IPS-18c (cell line): Measurements from ENCODE around the gene NEUROG2.
"Not testable (repeated sequence)": the region's sequence is repeated elsewhere in the genome, so short reads cannot be mapped to it uniquely, and the experiment has no call there.

Source experiments
- H3K4me3 ChIP-seq: 2 replicates; pipeline ENCODE4 v1.7.0; 2013; ENCODE audit warnings: low read depth, mild to moderate bottlenecking, low read length, moderate library complexity; ENCODE audit not compliant: insufficient read depth
- H3K9me3 ChIP-seq: one replicate; pipeline ENCODE4 v1.6.1; 2013; ENCODE audit warnings: mild to moderate bottlenecking, low read length, moderate library complexity; ENCODE audit not compliant: control insufficient read depth, insufficient read depth

The NEUROG2 gene

DNA sequence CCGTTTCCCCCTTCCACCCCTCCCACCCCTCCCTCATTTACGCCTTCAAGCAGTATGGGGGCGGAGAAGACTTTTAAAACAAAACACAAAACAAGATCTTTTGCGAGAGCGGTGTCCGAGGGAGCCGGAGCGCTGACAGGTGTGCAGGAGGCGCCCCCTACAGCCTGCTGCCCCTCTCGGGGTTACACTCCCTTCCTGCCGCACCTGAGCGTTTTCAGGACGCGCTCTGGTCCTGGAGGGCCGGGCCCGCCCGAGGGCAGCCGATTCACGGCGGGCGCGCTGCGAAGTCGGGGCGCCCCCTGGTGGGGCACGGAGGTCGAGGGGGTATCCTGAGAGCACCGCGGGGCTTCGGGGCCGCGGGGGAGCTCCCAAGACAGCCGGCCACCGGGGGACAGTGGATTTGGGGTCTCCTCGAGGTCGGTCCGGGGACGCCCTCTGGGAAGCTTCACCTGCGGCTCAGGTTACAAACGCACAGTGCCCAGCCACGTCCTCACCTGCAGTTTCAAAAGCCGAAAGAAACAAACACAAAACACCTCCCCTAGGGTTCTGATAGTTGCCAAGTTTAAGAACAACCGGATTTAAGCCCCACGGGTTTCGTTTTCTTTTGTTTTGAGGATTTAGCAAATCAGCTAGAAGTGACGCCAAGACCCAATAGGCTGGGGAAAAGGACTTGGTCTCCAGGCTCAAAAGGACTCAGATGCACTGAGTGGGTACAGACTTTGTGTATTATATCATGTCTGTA, 8.0 kb upstream of the NEUROG2 start:
- Histone ChIP-seq H3K4me3 (peak overlapping the region; percentile 46; the same call in 1 of the 2 replicates), H3K9me3 (no peaks in the 10 kb centered on the region)

DNA sequence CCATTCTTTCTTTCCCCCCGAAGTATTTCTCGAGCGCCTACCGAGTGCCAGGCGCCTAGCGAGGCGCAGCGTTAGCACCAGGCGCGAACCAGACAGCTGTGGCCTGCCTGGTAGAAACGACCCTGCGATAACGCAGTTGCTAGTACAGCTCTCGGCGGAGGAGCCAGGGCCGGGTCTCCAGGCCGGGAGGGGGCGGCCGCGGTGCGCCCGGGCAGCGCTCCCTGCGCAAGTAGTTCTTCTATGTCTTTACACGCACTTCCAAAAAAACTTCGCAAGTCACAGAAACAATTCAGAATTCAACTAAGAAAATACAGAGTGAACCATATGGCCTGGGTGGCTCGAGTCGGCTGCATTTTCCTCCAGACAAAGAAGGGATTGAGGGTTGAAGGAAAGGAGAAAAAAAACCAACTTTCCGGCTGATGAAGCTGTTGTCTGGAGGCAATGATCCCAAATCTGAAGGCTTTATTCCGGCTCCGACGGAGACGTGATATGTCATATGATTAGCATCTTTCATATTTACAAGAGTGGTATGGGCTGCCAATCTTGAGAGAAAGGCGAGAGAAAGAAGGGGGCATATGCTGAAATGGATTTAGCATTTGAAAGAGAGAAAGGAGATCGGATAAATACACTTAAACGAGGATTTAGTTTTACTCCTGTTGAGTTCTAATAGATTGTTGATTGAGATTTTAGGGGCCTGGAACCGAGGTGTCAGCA, 7.2 kb upstream of the NEUROG2 start:
- no peaks in the 10 kb centered on the region for H3K9me3 ChIP-seq
- H3K4me3 ChIP-seq: peak overlapping the region; percentile 46; the same call in 1 of the 2 replicates

DNA sequence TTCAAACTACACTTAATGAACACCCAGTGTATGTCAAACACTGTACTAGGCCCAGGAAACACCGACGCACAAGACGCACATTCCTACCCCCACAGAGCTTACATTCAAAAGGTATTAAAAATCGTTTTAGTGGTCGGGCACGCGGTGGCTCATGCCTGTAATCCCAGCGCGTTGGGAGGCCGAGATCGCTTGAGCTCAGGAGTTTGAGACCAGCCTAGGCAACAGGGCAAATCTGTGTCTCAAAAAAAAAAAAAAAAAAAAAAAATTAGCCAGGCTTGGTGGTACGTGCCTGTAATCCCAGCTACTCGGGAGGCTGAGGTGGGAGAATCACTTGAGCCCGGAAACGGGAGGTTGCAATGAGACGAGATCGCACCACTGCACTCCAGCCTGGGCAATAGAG, 6.5 kb upstream of the NEUROG2 start:
- H3K4me3 ChIP-seq, H3K9me3 ChIP-seq: not testable (repeated sequence)

DNA sequence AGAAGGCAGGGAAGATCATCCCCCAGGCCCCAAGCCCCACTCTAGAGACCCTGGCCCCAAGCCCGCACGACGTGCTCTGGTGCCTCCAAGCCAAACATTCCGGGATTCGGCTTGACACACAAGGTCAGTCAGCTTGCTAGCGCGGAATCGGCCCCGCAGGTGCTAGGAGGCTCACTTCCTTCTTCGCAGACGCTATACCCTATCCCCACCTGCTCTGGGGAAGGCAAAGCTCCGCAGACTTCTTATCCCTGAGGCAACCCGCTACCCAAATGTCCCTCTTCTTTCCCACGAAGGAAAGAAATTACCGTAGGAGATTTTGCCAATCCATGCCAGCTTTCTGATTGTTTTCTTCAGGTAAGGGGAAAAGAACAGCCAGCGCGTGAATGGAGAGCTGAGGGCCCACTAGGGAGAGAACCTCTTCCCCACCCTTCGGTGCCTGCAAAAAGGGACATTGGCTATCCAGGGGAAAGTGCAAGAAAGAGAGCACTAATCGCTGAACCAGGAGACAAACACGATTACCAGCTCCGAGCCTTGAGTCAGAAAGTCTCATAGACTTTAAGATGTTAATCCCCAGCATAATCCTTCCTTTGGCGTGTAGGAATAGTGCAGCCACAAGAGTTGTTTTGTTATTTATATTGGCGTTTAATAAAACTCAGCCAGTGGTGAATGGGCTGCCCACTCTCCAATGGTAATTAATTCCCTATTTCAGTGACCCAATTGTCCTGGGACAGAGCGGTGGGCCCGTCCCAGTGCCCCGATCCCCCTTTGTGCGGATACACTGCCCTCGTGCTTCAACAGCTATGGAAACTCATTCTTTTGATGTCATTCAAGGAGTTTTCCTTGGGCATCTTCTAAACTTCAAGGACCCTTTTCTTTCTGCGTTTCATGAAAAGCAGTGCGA, 5.4 kb upstream of the NEUROG2 start:
- peak overlapping the region; percentile 22 for H3K4me3 ChIP-seq

DNA sequence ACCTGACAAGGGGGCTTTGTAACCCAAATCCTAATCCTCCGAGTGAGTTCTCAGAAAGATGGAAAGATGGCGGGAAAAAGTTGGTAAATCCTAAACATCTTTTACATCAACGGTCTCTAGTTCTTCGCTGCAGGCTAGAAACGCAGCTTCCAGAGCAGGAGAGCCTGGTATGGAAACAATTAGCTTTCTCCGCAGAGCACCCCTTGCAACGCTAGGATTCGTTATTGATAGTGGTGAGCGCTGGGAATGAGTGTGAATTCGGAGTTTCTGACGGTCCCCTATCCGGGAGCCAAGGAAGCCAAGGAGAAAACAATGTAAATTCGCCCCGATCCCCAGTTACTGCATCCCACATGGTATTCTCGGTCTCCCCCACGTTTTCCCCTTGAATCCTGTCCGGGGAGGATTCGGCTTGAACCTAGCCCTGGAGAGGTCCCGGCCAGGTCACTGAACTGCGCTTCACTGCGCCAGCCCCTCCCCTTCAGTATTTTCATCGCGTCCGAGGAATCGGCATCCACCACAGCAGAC, 4.7 kb upstream of the NEUROG2 start:
- H3K9me3 ChIP-seq: no peaks in the 10 kb centered on the region
- peak overlapping the region; percentile 22 for H3K4me3 ChIP-seq

More for the DNA sequence above, 5.4 kb upstream of the NEUROG2 start:
- H3K9me3 ChIP-seq: no peaks in the 10 kb centered on the region

DNA sequence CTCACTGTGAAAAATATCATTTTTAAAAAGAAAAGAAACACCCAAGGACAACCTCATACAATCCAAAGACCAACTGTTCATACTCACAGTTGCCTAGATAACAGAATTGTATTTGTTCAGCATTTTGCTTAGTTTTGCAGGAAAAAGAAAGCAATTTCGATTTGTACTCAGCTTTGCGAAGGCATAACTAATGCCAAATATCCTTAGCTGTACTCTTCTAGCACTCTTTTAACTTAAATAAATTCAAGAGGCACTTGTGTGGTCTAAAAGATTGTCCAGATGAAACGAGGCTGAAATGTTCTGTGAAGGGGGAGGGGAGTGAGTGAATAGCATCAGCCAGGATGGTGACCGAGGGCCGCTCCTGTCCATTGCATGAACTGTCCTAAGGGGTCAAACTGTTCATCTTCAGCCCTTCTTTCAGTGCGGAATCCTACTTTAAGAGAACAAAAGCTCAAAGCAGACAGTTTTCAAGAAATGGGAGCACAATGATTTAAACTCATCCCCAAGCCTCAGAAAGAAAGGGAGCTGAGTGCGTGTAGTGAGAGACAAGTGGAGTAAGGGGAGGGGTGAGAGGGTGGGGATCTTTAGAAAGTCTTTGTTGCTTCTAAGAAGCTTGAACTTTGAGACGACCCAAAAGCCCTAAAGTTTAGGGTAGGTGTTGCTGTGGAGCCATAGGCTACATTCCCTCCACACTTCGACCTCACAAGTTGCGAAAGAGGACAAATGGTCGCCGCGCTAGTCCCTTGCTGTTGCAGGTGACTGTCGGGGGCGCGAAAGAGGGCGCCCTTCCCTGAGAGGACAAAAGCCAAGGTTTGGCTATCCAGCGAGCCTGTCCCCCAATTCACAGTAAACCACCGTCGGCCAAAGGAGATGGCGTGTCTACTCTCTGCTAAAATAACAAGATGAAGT, 4.0 kb upstream of the NEUROG2 start:
- Histone ChIP-seq H3K4me3 (peak overlapping the region; percentile 22; the same call in 1 of the 2 replicates), H3K9me3 (no peaks in the 10 kb centered on the region)

DNA sequence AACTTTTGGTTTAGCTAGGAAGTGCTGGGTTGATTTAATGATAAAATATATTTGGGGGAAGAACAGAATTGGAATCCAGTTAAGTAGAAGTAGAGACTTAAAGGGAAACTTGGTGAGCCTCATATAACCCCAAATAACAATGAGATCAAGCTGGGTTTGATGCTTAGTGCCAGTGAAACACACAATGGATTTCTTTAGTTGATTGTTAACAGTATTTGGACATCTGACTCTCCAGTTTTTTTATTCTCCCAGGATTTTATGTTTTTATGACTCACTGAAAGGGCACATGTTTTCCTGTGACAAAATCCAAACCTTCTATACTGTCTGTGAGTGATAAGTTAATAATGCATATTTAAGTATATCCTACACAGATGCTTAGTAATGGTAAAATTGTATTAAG, 2.7 kb upstream of the NEUROG2 start:
- Histone ChIP-seq H3K9me3 (no peaks in the 10 kb centered on the region), H3K4me3 (no peak overlapping the region)

DNA sequence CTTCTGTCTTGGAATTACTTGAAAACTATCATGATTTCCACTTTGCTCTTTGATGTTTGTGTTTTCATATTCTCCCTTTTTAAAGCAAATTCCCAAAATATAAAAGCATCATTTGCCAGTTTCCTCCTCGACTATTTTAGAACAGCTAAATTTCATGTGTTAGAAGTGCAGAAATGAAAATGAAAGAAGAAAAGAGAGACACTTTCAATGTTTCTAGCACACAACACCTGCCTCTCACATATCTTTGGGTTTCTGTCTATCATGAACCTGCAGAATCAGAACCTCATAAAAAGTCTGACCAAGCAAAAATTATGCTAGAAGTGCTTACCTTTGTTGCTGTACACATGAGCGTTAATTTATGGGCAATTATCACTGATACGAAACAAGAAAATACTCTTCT, 1.9 kb upstream of the NEUROG2 start:
- Histone ChIP-seq H3K9me3 (no peaks in the 10 kb centered on the region), H3K4me3 (no peak overlapping the region)

DNA sequence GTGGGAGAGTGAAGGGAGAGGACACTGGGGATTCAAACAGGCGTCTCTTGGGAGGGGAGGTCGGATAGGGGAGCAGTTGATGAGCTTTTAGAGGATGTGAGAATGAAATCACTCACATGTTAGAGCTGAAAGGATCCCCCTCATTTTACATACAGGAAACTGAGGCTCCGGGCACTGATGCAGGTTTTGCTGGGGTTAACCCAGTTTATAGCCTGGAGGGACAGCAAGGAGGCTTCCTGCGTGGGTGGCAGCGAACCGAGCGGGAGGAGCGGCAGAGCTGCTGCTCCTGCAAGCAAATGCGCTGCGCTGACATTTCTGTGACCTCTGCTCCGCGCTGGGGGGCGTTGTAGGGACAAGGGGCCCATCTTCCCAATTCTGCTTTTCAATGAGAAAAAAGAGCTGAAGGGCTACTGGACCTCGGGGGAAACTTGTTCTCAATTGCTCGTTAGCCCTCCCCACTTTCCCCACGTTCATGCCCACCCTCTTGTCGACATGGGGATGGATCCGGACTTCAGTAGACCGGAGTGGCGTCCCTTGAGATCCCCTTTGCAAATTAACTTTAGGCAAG, 1.2 kb upstream of the NEUROG2 start:
- peak overlapping the region; percentile 38; the same call in 1 of the 2 replicates for H3K4me3 ChIP-seq
- H3K9me3 ChIP-seq: no peaks in the 10 kb centered on the region

DNA sequence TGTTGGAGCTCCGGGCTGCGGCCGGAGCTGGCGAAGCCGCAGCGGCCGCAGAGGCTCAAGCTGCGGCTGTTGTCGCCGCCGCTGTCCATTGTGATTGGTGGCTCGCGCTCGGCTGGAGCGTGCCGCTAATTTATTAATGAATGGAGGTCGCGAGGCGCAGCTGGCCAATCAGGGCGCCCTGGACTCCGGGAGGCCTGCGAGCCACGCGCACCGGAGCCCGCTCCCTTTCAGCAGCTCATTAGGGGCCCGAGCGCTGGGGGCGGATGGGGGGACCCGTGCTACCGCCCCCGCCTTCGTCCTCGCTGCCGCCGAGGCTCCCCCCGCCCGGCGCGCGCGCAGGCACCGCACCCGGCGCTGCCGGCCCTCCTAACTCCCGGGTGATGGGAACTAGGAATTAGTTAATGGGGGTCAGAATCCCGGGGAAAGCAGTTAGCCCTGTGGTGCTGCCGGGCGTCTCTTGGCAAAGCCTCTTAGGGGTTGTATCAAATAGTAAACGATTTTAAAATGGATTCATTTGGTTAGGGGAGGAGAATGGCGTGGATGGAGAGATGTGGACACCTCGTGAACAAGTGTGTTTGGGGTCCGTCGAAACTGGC, 589 bp upstream of the NEUROG2 start:
- peak overlapping the region; percentile 38; the same call in 1 of the 2 replicates for H3K4me3 ChIP-seq
- H3K9me3 ChIP-seq: no peaks in the 10 kb centered on the region

DNA sequence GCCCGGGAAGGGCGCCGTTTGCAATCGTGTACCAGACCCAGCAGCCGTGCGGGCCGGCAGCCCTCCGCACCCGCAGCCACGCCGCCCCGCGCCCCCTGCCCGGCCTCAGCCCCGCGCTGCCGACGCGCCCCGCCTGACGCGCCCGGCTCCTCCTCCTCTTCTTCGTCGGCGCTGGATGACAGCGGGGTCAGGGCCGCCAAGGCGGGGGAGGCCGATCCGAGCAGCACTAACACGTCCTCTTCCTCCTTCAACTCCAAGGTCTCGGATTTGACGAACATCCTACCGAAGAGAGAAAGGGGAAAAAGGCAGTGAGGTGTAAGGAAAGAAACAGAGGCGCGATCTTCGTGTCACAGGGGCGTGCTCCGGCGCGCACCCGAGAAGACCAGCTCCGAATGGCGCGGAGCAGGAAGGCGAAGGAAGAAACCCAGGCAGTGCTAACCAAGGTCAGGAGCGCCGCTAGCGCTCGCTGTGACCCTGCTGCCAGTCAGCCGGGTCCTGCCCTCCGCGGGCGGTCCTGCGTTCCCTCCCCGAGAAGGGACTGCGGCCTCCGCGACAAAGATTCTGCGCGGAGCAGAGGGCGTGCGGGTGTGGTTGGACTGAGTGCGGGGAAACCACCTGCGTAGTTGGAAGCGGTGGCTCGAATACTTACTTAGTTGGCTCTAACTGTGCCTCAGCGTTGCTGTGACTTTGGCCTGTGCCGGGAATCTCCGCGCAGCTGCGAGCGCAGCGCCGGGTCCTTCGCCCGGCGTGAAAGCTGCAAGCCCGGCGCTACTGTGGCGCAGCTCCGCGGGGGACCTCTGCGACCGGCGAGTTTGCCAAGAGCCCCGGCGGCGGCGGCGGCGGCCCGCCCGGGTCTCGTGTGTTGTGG, 548 bp downstream of the NEUROG2 start:
- peak overlapping the region; percentile 34 for H3K4me3 ChIP-seq

DNA sequence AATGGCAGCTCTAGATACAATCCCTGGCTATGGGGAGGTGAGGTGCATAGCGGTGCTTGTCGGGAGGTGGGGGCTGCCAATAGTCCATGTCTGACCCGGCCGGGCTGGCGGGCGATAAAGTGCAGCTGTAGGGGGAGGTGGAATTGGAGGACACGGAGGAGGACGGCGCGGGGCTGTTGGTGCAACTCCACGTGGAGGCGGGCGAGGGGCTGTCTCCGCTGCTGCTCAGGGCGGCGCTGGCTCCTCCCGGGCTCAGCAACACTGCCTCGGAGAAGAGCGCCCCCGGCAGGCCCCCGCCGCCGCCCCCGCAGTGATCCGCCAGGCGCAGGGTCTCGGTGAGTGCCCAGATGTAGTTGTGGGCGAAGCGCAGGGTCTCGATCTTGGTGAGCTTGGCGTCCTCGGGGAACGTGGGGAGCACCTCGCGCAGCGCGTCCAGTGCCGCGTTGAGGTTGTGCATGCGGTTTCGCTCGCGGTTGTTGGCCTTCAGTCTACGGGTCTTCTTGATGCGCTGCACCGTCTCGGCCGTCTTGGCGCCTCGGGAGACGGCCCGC, 1.3 kb downstream of the NEUROG2 start:
- Histone ChIP-seq H3K9me3 (peaks cover 2% of the 10 kb centered on the region), H3K4me3 (peak overlapping the region; percentile 34; the same call in 1 of the 2 replicates)

More for the DNA sequence above, 548 bp downstream of the NEUROG2 start:
- peaks cover 2% of the 10 kb centered on the region for H3K9me3 ChIP-seq

DNA sequence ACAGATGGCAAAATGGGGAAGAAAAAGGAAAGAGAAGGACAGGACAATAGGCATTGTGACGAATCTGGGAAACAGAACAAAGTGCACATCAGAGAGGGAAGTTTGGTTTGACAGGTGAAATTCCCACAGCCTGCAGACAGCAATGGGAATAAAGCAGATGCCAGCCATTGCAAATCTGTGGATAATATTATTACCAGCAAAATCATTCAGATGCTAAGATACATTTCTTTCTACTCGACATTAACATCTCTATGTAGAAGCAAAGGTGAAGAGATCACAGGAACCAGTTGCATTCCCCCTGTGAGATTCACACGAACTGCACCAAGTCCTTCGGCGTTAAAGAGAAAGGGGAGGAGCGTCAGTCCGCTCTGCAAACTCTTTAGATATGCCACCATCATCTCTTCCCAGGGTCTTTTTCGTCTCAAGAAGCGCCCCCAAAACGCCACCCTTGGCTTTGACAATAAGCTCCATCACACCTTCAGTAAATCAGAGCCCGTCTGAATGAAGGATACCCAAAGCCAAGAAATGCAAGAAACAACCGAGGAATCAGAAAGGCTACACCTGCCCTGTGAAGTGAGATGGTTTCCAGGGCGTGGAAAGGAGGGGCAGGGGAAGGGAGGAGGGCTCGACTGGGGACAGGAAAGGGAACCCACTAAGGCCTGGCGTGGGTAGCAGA, 1.9 kb downstream of the NEUROG2 start:
- Histone ChIP-seq H3K9me3 (peaks cover 2% of the 10 kb centered on the region), H3K4me3 (peak overlapping the region; percentile 34; the same call in 1 of the 2 replicates)

DNA sequence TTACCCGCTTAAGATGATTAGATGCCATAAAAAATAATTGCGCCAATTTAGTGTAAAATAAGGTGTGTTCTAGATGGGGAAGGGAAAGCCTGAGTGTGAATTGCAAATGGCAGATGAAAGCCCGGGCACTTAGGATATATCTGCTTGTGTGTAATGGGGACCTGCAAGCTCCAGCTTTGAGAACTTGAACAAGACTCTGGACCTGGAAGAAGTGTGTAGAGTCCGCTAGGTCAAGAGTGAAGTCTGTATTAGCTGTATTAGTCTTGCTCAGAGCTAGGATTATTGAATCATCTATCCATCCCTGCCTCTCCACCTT, 4.2 kb downstream of the NEUROG2 start:
- peaks cover 2% of the 10 kb centered on the region for H3K9me3 ChIP-seq
- no peak overlapping the region for H3K4me3 ChIP-seq
